Natural killer cell (primary cell): ENCODE data around the gene NFU1. TPM values are rescaled to one million over a fixed set of nuclear protein-coding genes. Genes with fewer than 3 reads are reported as not detected.

Experiments used
- ATAC-seq, 3 donors: fragments of 150-1000 bp in 2 of 3; fragments of 200-7000 bp in 1 of 3; cut with Tn5 transposase; 1 replicate in 1 of 3; 2 replicates in 2 of 3; pipeline ENCODE4 v1.10.0; 2021; ENCODE audit warnings: mild to moderate bottlenecking in 2 of 3, moderate library complexity in 2 of 3
- DNase-seq, 2 donors: peaks; one replicate each; pipeline versions ENCODE4 v3.0.0 to v3.0.0-alpha.2; 2013 to 2021; ENCODE audit warnings: mixed read lengths in 1 of 2
- H3K27ac ChIP-seq: one replicate; pipeline ENCODE4 v1.5.1; 2013; ENCODE audit warnings: mild to moderate bottlenecking, low read length
- H3K27me3 ChIP-seq: one replicate; pipeline ENCODE4 v1.6.1; 2013; ENCODE audit warnings: low read length; ENCODE audit not compliant: control insufficient read depth, insufficient read depth
- H3K36me3 ChIP-seq: one replicate; pipeline ENCODE4 v1.6.1; 2013; ENCODE audit warnings: low read length; ENCODE audit not compliant: control insufficient read depth, insufficient read depth
- H3K4me1 ChIP-seq: one replicate; pipeline ENCODE4 v1.6.1; 2013; ENCODE audit warnings: low read length; ENCODE audit not compliant: control insufficient read depth, insufficient read depth
- H3K4me3 ChIP-seq: one replicate; pipeline ENCODE4 v1.5.1; 2013; ENCODE audit warnings: low read length
- H3K9me3 ChIP-seq: one replicate; pipeline ENCODE4 v1.6.1; 2013; ENCODE audit warnings: low read length; ENCODE audit not compliant: control insufficient read depth, insufficient read depth
- H3K27ac Mint-ChIP-seq, 2 donors: one replicate each; pipeline ENCODE4 v1.8.0; 2022; ENCODE audit warnings: mild to moderate bottlenecking in 2 of 2, mixed read lengths in 2 of 2, moderate library complexity in 1 of 2
- H3K27me3 Mint-ChIP-seq, 2 donors: one replicate each; pipeline ENCODE4 v1.8.0; 2022; ENCODE audit warnings: low read depth in 2 of 2, mixed read lengths in 2 of 2
- H3K36me3 Mint-ChIP-seq: one replicate; pipeline ENCODE4 v1.8.0; 2022; ENCODE audit warnings: mixed read lengths
- H3K4me1 Mint-ChIP-seq, 2 donors: one replicate each; pipeline ENCODE4 v1.8.0; 2022; ENCODE audit warnings: mixed read lengths in 2 of 2
- H3K4me3 Mint-ChIP-seq: one replicate; pipeline ENCODE4 v1.8.0; 2022; ENCODE audit warnings: mild to moderate bottlenecking, moderate library complexity, mixed read lengths
- H3K9me3 Mint-ChIP-seq, 2 donors: one replicate each; pipeline ENCODE4 v1.8.0; 2022; ENCODE audit warnings: mixed read lengths in 2 of 2
- WGBS: methylation state at CpG from one replicate; pipeline ENCODE4 v1.1.7; 2013; ENCODE audit warnings: missing lambda C conversion rate; ENCODE audit not compliant: insufficient coverage; 5-methylcytosine and 5-hydroxymethylcytosine counted together
- intact Hi-C: fragments of 100-400 bp; cut with micrococcal nuclease; formaldehyde crosslinking; loops from one replicate; pipeline ENCODE4 v1.14.2; 2022
- total RNA-seq, 4 donors: library from RNA; stranded (reverse); fragments of 120-200 nt in 1 of 4; gene quantifications; one replicate each; pipeline versions ENCODE4 v1.2.3 to v1.2.4, GENCODE V29; 2013 to 2022
- TF ChIP-seq, protein P1 (sequence below): fragments of 200-600 bp; IDR thresholded peaks from one replicate; pipeline ENCODE4 v1.8.0; 2022; ENCODE audit warnings: antibody characterized with exemption

Gene NFU1
- total RNA-seq, 3 donors from 2014 or later (not counting 1 experiment from before 2014, with no cell fraction given), result 21.4 to 25.0 (median 23.6) TPM

DNA sequence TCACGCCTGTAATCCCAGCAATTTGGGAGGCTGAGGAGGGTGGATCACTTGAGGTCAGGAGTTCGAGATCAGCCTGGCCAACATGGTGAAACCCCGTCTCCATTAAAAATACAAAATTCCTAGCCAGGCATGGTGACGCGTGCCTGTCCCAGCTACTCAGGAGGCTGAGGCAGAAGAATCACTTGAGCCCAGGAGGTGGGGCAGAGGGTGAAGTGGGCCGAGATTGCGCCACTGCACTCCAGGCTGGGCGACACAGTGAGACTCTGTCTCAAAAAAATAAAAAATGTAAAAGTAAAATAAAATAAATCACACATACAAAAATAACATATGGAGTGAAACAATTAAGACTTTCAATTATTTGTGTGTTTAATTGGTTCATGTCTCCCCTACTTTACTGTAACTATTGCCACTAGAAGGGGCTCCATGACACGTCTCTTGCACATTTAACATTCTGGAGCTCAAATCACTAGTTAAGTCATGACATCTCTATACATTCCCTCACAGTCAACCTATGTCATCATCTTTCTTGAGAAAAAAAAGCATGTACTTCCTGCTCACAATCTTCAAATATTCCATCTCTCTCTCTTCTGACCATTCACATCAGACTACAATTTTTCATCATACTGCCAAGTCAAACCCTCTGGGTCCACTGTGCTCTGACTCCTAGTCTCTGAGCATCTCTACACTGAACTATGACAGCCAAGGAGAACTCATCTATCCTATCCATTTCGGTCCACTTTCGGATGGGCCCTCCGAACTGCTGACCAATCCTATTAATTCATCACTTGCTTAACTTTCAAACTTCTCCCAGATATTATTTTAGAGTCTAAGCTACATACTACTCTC is 56.9 kb downstream of the NFU1 start:
- Mint-ChIP-seq H3K9me3 (no peaks in the 10 kb centered on the region), H3K4me1 (peaks cover 27 to 32% of the 10 kb centered on the region in 2 donors), H3K27ac (no peak overlapping the region), H3K27me3 (no peaks in the 10 kb centered on the region), H3K36me3 (no peaks in the 10 kb centered on the region), H3K4me3 (no peak overlapping the region)
- no peak for DNase-seq
- Histone ChIP-seq H3K4me1 (no peaks in the 10 kb centered on the region), H3K27me3 (no peaks in the 10 kb centered on the region), H3K9me3 (no peaks in the 10 kb centered on the region), H3K4me3 (no peak overlapping the region), H3K27ac (no peak overlapping the region), H3K36me3 (no peaks in the 10 kb centered on the region)
- ATAC-seq, result no peak
- WGBS, result 96% methylated on average over 9 of the region's 12 CpGs
- intact Hi-C loops, result no loop called here
- TF ChIP-seq, protein P1, sequence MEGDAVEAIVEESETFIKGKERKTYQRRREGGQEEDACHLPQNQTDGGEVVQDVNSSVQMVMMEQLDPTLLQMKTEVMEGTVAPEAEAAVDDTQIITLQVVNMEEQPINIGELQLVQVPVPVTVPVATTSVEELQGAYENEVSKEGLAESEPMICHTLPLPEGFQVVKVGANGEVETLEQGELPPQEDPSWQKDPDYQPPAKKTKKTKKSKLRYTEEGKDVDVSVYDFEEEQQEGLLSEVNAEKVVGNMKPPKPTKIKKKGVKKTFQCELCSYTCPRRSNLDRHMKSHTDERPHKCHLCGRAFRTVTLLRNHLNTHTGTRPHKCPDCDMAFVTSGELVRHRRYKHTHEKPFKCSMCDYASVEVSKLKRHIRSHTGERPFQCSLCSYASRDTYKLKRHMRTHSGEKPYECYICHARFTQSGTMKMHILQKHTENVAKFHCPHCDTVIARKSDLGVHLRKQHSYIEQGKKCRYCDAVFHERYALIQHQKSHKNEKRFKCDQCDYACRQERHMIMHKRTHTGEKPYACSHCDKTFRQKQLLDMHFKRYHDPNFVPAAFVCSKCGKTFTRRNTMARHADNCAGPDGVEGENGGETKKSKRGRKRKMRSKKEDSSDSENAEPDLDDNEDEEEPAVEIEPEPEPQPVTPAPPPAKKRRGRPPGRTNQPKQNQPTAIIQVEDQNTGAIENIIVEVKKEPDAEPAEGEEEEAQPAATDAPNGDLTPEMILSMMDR, result no peak

DNA sequence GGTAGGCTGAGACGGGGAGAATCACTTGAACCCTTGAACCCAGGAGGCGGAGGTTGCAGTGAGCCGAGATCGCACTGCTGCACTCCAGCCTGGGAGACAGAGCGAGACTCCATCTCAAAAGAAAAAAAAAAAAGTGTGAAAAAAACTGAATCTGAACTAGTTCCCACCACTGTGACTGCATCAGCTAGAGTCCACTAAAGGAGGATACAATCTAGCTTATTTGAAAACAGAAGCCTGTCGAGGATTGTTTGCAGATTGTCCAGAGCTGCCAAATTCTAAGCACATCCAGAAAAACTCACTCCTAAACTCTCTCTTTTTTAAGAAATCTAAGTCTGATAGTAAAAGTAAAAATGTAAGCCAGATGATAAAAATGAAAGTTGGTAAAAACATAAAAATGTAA is 60.8 kb downstream of the NFU1 start:
- H3K36me3 ChIP-seq, result peaks cover 10% of the 10 kb centered on the region
- Mint-ChIP-seq H3K36me3 (no peaks in the 10 kb centered on the region), H3K4me3 (no peak overlapping the region), H3K4me1 (peaks cover 12 to 20% of the 10 kb centered on the region in 2 donors), H3K27me3 (no peaks in the 10 kb centered on the region), H3K27ac (no peak overlapping the region), H3K9me3 (no peaks in the 10 kb centered on the region)
- no peaks in the 10 kb centered on the region for H3K9me3 ChIP-seq
- ATAC-seq (no peak), DNase-seq (no peak)
- no peak overlapping the region for H3K27ac ChIP-seq
- 98% methylated on average over 6 of the region's 6 CpGs for WGBS
- no peaks in the 10 kb centered on the region for H3K4me1 ChIP-seq
- TF ChIP-seq, protein P1, result no peak
- H3K4me3 ChIP-seq, result no peak overlapping the region
- intact Hi-C loops, result no loop called here
- no peaks in the 10 kb centered on the region for H3K27me3 ChIP-seq

DNA sequence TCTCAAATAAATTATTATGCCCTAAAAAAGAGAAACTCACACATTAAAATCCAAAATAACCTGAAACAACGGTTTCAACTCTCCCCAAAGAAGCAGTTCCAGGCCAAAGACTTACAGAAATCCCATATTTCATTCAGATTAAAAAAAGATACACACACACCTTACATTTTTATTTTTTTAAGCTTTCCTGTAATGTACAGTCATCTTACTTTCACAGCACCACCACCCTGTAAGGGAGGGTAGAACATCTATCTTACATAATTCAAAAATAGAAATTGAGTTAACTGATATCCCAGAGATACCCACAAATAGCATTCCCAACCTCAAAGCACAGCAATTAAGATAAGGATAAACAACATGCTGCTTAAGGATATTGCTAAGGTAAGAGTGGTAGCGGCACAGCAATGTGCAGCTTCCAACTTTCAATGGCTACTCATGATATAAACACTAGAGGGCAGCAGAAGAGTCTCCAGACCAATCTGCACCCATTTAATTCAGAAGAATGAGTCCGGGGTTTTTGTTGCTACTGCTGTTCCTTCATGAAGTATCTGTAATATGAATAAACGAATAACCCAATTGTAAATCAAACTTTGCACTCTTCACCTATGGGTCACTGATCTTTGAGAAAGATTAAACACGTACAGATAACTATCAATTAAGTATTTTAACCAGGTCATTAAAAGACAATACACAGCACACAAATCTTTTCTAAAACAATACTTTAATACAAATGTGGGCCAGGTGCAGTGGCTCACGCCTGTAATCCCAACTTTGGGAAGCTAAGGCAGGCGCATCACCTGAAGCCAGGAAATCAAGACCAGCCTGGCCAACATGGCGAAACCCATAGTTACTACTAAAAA is 61.5 kb downstream of the NFU1 start:
- Histone ChIP-seq H3K4me1 (no peaks in the 10 kb centered on the region), H3K36me3 (peaks cover 16% of the 10 kb centered on the region), H3K9me3 (no peaks in the 10 kb centered on the region), H3K27me3 (no peaks in the 10 kb centered on the region), H3K27ac (no peak overlapping the region), H3K4me3 (no peak overlapping the region)
- intact Hi-C loops, result loop anchor here (2.0 kb wide), 1 partner anchor 339 kb away; no protein-coding TSS in a partner anchor
- no peaks in the 10 kb centered on the region for H3K27me3 Mint-ChIP-seq
- DNase-seq (peak in 1 of 2 donors; percentile 60), ATAC-seq (peak; percentile 55 to 70 (median 68))
- peak overlapping the region; percentile 7 to 37 for H3K27ac Mint-ChIP-seq
- TF ChIP-seq, protein P1, result peak; percentile 71
- H3K4me3 Mint-ChIP-seq, result no peak overlapping the region
- H3K9me3 Mint-ChIP-seq, result no peaks in the 10 kb centered on the region
- peaks cover 9 to 17% of the 10 kb centered on the region in 2 donors for H3K4me1 Mint-ChIP-seq
- H3K36me3 Mint-ChIP-seq, result no peaks in the 10 kb centered on the region
- WGBS, result 87% methylated on average over 8 of the region's 8 CpGs
